Adrenal gland (tissue), 5 donors: Measurements from ENCODE around the gene TUB.

Experiments
- CTCF ChIP-seq, 6 experiments: fragments of 450-650 bp in 4 of 6; fragments of 200-600 bp in 2 of 6; sonication (generic) in 1 of 6; IDR thresholded peaks; 1 replicate in 5 of 6; 2 replicates in 1 of 6; pipeline versions ENCODE4 v1.5.1 to v1.8.0; 2016 to 2021; ENCODE audit warnings: antibody characterized with exemption in 6 of 6, mild to moderate bottlenecking in 2 of 6, moderate library complexity in 1 of 6
- POLR2A ChIP-seq, 2 donors: fragments of 450-650 bp; IDR thresholded peaks; one replicate each; pipeline ENCODE4 v1.6.1; 2017; ENCODE audit warnings: antibody characterized with exemption in 2 of 2, mild to moderate bottlenecking in 2 of 2, moderate library complexity in 1 of 2
- donor health status: DM: no; HTN: no; CAD: no.

DNA sequence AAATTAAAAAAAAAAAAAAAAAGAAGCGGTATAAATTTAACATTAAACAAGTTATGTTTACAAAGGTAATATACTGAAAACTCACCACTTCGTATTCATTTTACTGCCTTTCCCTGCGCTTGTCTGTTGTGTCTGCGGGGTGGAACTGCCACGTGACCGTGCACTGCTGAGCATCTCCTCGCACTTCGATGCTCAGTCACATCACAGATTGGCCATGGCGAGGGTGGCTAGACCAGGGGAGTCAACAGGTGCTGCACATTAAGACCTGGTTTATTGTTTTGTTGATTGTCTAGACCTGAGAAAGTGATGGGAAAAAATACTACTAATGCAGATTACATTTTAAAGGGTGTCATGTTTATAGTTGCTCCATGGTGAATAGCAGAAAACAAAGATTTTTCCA is 22.8 kb upstream of the TUB start:
- TF ChIP-seq POLR2A (IDR thresholded peaks at IDR 0.05): no peak
- TF ChIP-seq CTCF (IDR thresholded peaks at IDR 0.05): no peak
